HG02840 (cell line): ENCODE data around the gene KIF5A.
A peak's percentile ranks its signal among the peaks of the same experiment; 100 is the strongest.

Source experiments
- ATAC-seq: cut with Tn5 transposase; IDR thresholded peaks from one replicate; pipeline ENCODE4 v1.9.1; 2021; ENCODE audit warnings: mild to moderate bottlenecking, moderate library complexity, moderate number of reproducible peaks; ENCODE audit not compliant: unreplicated experiment, low FRiP score

KIF5A gene

GRCh38 chr12:57518920-57519795, 30.7 kb upstream of the KIF5A start:
- no peak for ATAC-seq

GRCh38 chr12:57519796-57520052, 30.1 kb upstream of the KIF5A start:
- peak; percentile 1 for ATAC-seq

- peak; percentile 54 for ATAC-seq
Observed at GRCh38 chr12:57520053-57520818, 29.6 kb upstream of the KIF5A start, which contains the start of gene DDIT3. Gene DDIT3 (minus strand): TSS chr12:57520514. CDS start chr12:57517406, 3,108 bp downstream.

GRCh38 chr12:57521525-57522010, 28.3 kb upstream of the KIF5A start:
- no peak for ATAC-seq

- peak; percentile 35 for ATAC-seq
Observed at GRCh38 chr12:57522011-57522886, 27.6 kb upstream of the KIF5A start, which contains the start of gene MBD6. Gene MBD6 (plus strand): TSS chr12:57522824. CDS start chr12:57524304, 1,480 bp downstream.

GRCh38 chr12:57522887-57523705, 26.7 kb upstream of the KIF5A start:
- no peak for ATAC-seq

- no peak for ATAC-seq
Observed at GRCh38 chr12:57523706-57524614, 25.9 kb upstream of the KIF5A start.

GRCh38 chr12:57524814-57525614, 24.8 kb upstream of the KIF5A start:
- no peak for ATAC-seq

- no peak for ATAC-seq
Observed at GRCh38 chr12:57525615-57526383, 24.0 kb upstream of the KIF5A start.

- no peak for ATAC-seq
Observed at GRCh38 chr12:57526477-57527126, 23.2 kb upstream of the KIF5A start.

- ATAC-seq, result no peak
Observed at GRCh38 chr12:57527184-57527583, 22.7 kb upstream of the KIF5A start.

- ATAC-seq, result no peak
Observed at GRCh38 chr12:57528176-57528575, 21.7 kb upstream of the KIF5A start.

GRCh38 chr12:57528831-57529555, 20.9 kb upstream of the KIF5A start:
- no peak for ATAC-seq

- ATAC-seq, result no peak
Observed at GRCh38 chr12:57529831-57530230, 20.0 kb upstream of the KIF5A start.

- no peak for ATAC-seq
Observed at GRCh38 chr12:57530396-57531142, 19.3 kb upstream of the KIF5A start.
